B cell (primary cell): Measurements from ENCODE around the gene WNT16. TPM values are rescaled to one million over a fixed set of nuclear protein-coding genes. Genes with fewer than 3 reads are reported as not detected.

ENCODE experiments used
- ATAC-seq: fragments of 200-7000 bp; cut with Tn5 transposase; one replicate; pipeline ENCODE4 v1.10.0; 2021; ENCODE audit warnings: low read depth, mild to moderate bottlenecking, moderate number of reproducible peaks, moderate library complexity
- CTCF ChIA-PET: fragments of 350-600 bp; sonication (Branson Sonifier 250); formaldehyde crosslinking; loops from one replicate; lab custom pipeline; 2021; ENCODE audit warnings: antibody characterized with exemption, inconsistent platforms; lab: Charles Lee
- POLR2A ChIA-PET: fragments of 350-600 bp; sonication (Branson Sonifier 250); formaldehyde crosslinking; loops from one replicate; lab custom pipeline; 2021; ENCODE audit warnings: antibody characterized with exemption; lab: Charles Lee
- DNase-seq: peaks from one replicate; pipeline ENCODE4 v3.0.0; 2013
- H2AFZ ChIP-seq: 2 replicates; pipeline ENCODE4 v1.6.1; 2012; ENCODE audit warnings: mild to moderate bottlenecking, low read depth, low read length; ENCODE audit not compliant: insufficient read depth, poor library complexity, severe bottlenecking
- H3K27ac ChIP-seq, 2 donors: 1 replicate in 1 of 2; 2 replicates in 1 of 2; pipeline ENCODE4 v1.5.1; 2012 to 2013; ENCODE audit warnings: low read length in 2 of 2, mild to moderate bottlenecking in 2 of 2, moderate library complexity in 1 of 2
- H3K27me3 ChIP-seq, 4 experiments: fragments of 200-600 bp in 1 of 4; sonication (generic) in 1 of 4; replicated peaks in 1 of 4; 1 replicate in 2 of 4; 2 replicates in 2 of 4; pipeline versions ENCODE4 v1.6.1 to v1.7.0; 2013 to 2016; ENCODE audit warnings: low read length in 3 of 4, mild to moderate bottlenecking in 2 of 4, mixed read lengths in 1 of 4, moderate library complexity in 1 of 4; ENCODE audit not compliant: insufficient read depth in 4 of 4, control insufficient read depth in 3 of 4; ENCODE audit errors: control extremely low read depth in 1 of 4
- H3K36me3 ChIP-seq, 2 experiments: replicated peaks in 1 of 2; 1 replicate in 1 of 2; 2 replicates in 1 of 2; pipeline versions ENCODE4 v1.6.1 to v1.7.1; 2013; ENCODE audit warnings: low read length in 1 of 2; ENCODE audit not compliant: insufficient read depth in 2 of 2, control insufficient read depth in 1 of 2; ENCODE audit errors: control extremely low read depth in 1 of 2, extremely low read depth in 1 of 2
- H3K4me1 ChIP-seq, 2 donors: fragments of 200-600 bp in 1 of 2; sonication (generic) in 1 of 2; 1 replicate in 1 of 2; 2 replicates in 1 of 2; pipeline versions ENCODE4 v1.5.1 to v1.6.1; 2013 to 2017; ENCODE audit warnings: low read length in 2 of 2; ENCODE audit not compliant: control insufficient read depth in 2 of 2, insufficient read depth in 2 of 2
- H3K4me2 ChIP-seq: replicated peaks from 2 replicates; pipeline ENCODE3; 2012; ENCODE audit warnings: mild to moderate bottlenecking, low read depth, low read length; ENCODE audit not compliant: poor library complexity, severe bottlenecking
- H3K4me3 ChIP-seq, 5 experiments: fragments of 200-600 bp in 1 of 5; sonication (generic) in 1 of 5; 1 replicate in 3 of 5; 2 replicates in 2 of 5; pipeline versions ENCODE4 v1.5.1 to v1.7.0; 2011 to 2016; ENCODE audit warnings: low read length in 4 of 5, mild to moderate bottlenecking in 4 of 5, low read depth in 2 of 5, control low read depth in 1 of 5, moderate library complexity in 1 of 5; ENCODE audit not compliant: insufficient read depth in 1 of 5; ENCODE audit errors: control extremely low read depth in 1 of 5, extremely low read depth in 1 of 5
- H3K79me2 ChIP-seq: fragments of 200-600 bp; sonication (generic); one replicate; pipeline ENCODE4 v1.6.0; 2016; ENCODE audit warnings: low read length; ENCODE audit not compliant: control insufficient read depth, insufficient read depth
- H3K9ac ChIP-seq: fragments of 200-600 bp; sonication (generic); 2 replicates; pipeline ENCODE4 v1.6.1; 2017; ENCODE audit warnings: mild to moderate bottlenecking, low read length, moderate library complexity
- H3K9me3 ChIP-seq, 3 donors: one replicate each; pipeline versions ENCODE4 v1.6.1 to v1.7.1; 2013; ENCODE audit warnings: low read length in 2 of 3; ENCODE audit not compliant: control insufficient read depth in 2 of 3, insufficient read depth in 1 of 3; ENCODE audit errors: control extremely low read depth in 1 of 3
- H4K20me1 ChIP-seq: 2 replicates; pipeline ENCODE4 v1.6.0; 2012; ENCODE audit warnings: mild to moderate bottlenecking, low read length; ENCODE audit not compliant: insufficient read depth, control insufficient read depth, poor library complexity, severe bottlenecking
- H3K27ac Mint-ChIP-seq: one replicate; pipeline ENCODE4 v1.8.0; 2021; ENCODE audit warnings: mixed read lengths
- H3K27me3 Mint-ChIP-seq: one replicate; pipeline ENCODE4 v1.8.0; 2021; ENCODE audit warnings: mixed read lengths
- H3K4me1 Mint-ChIP-seq: one replicate; pipeline ENCODE4 v1.8.0; 2021; ENCODE audit warnings: mixed read lengths
- H3K4me3 Mint-ChIP-seq: one replicate; pipeline ENCODE4 v1.8.0; 2021; ENCODE audit warnings: mixed read lengths
- H3K9me3 Mint-ChIP-seq: one replicate; pipeline ENCODE4 v1.8.0; 2022; ENCODE audit warnings: mixed read lengths; ENCODE audit not compliant: insufficient read depth
- CTCF ChIP-seq: fragments of 200-600 bp; IDR thresholded peaks from one replicate; pipeline ENCODE4 v1.8.0; 2022; ENCODE audit warnings: antibody characterized with exemption, mild to moderate bottlenecking
- EZH2 ChIP-seq: IDR thresholded peaks from 2 replicates; pipeline ENCODE4 v1.6.1; 2012; ENCODE audit warnings: borderline replicate concordance, low read depth, mild to moderate bottlenecking, moderate library complexity, low read length; ENCODE audit not compliant: insufficient read depth, poor library complexity, severe bottlenecking
- WGBS: methylation state at CpG from one replicate; pipeline ENCODE4 v1.1.5; 2013; ENCODE audit warnings: missing lambda C conversion rate; ENCODE audit not compliant: insufficient coverage; 5-methylcytosine and 5-hydroxymethylcytosine counted together
- intact Hi-C: fragments of 100-400 bp; cut with micrococcal nuclease; formaldehyde crosslinking; loops from one replicate; pipeline ENCODE4 v1.10.0; 2022
- polyA plus RNA-seq: library from polyadenylated mRNA; depleted of rRNA; stranded (reverse); fragments of >200 nt; gene quantifications from 2 replicates; pipeline ENCODE4 v1.2.3, GENCODE V29; 2012
- total RNA-seq, 2 donors: library from RNA; stranded (reverse); fragments of 120-200 nt in 1 of 2; gene quantifications; 1 replicate in 1 of 2; 2 replicates in 1 of 2; pipeline versions ENCODE4 v1.2.3 to v1.2.4, GENCODE V29; 2013 to 2022

Gene WNT16
- total and polyA plus RNA-seq, 2 donors (not counting 1 experiment from before 2014, with no cell fraction given), result 4.2 to 6.9 TPM

DNA sequence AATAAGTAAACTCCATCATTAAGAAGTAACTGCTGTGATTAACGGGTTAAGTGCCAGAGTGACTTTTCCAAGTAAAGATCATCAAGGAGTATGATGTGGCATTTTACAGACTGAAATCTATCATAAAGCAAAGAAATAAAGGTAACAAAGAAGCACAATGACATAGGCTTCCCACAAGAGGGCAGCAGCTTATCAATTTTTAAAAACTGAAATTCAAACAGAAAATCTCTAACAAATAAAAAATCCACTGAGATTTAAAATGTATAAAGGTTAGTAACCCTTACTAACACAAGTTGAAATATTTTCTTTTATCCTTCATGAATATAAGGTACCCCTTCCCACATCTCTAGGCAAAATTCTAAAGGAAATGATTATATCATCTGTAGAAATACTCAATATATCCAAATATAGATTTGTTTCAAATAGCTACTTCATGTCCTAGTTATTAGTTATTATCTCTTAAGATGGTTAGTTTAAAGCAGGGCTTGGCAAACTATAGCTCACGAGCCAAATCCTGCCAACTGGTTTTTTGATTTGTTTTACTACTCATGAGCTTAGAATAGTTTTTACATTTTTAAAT, 38.1 kb downstream of the WNT16 start:
- no peak for ATAC-seq
- H3K27ac ChIP-seq, result peak overlapping the region in 1 of 2 donors; percentile 76
- CTCF ChIA-PET, result interaction anchor here (0.6 to 10.8 kb wide), 52 partner anchors 9 to 628 kb away, joined by 3 to 286 read pairs (median 5); partner anchors contain the start of gene FAM3C
- peaks cover 14 to 68% of the 10 kb centered on the region in 2 experiments for H3K36me3 ChIP-seq
- Mint-ChIP-seq H3K4me1 (peaks cover 55% of the 10 kb centered on the region), H3K4me3 (peak overlapping the region; percentile 6), H3K27ac (peak overlapping the region; percentile 44), H3K27me3 (no peaks in the 10 kb centered on the region), H3K9me3 (no peaks in the 10 kb centered on the region)
- peaks cover 10% of the 10 kb centered on the region for H4K20me1 ChIP-seq
- no peak overlapping the region for H2AFZ ChIP-seq
- H3K9me3 ChIP-seq, result no peaks in the 10 kb centered on the region
- H3K79me2 ChIP-seq, result peaks cover 67% of the 10 kb centered on the region
- DNase-seq, result peak; percentile 74
- no peak overlapping the region for H3K9ac ChIP-seq
- TF ChIP-seq CTCF (peak; percentile 92), EZH2 (no peak)
- intact Hi-C loops, result loop anchor here (1.0 to 10.0 kb wide), 4 partner anchors 29 to 242 kb away; partner anchors contain the start of gene FAM3C
- H3K4me1 ChIP-seq, result peaks cover 42 to 46% of the 10 kb centered on the region in 2 donors
- no peaks in the 10 kb centered on the region for H3K27me3 ChIP-seq
- WGBS, result no CpG with 5 or more reads among the region's 2 CpGs
- no peak overlapping the region for H3K4me3 ChIP-seq
- H3K4me2 ChIP-seq, result peak overlapping the region; percentile 33
- POLR2A ChIA-PET, result interaction anchor here (1.3 kb wide), 1 partner anchor 29 kb away, joined by 5 read pairs; the partner anchor contains the start of gene FAM3C

DNA sequence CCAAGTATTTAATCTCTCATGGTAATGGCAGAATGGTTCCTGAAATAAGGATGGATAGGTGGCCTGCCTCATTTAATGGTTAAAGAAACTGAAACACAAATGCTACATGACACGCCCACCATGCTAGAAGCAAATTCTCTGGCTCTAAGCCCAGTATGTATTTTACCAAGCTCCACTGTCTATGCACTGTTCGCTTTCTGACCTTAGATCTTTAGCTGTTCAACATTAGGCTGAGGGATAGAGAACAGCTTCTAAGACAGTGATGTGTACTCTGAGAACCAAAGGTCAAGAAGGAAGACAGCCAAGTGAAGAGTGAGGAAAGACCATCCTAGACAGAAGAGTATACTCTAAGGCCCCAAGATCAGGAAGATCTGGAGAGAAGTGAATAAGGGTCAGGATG, 40.7 kb downstream of the WNT16 start:
- Histone ChIP-seq H3K4me3 (peak overlapping the region in 4 of 5 experiments; percentile 5 to 17 (median 10)), H3K27me3 (no peaks in the 10 kb centered on the region), H3K9me3 (peaks cover 0 to 4% (median 2%) of the 10 kb centered on the region in 3 donors), H3K9ac (peak overlapping the region; percentile 5), H3K79me2 (peaks cover 84% of the 10 kb centered on the region), H4K20me1 (peaks cover 10% of the 10 kb centered on the region), H3K4me1 (peaks cover 61 to 64% of the 10 kb centered on the region in 2 donors), H3K36me3 (peaks cover 9 to 44% of the 10 kb centered on the region in 2 experiments), H2AFZ (no peak overlapping the region), H3K27ac (peak overlapping the region; percentile 65 to 76), H3K4me2 (peak overlapping the region; percentile 46)
- intact Hi-C loops, result loop anchor here (10.0 kb wide), 1 partner anchor 245 kb away; no protein-coding TSS in a partner anchor
- no peaks in the 10 kb centered on the region for H3K9me3 Mint-ChIP-seq
- H3K27me3 Mint-ChIP-seq, result no peaks in the 10 kb centered on the region
- H3K4me1 Mint-ChIP-seq, result peaks cover 70% of the 10 kb centered on the region
- TF ChIP-seq EZH2 (no peak), CTCF (no peak)
- ChIA-PET CTCF (interaction anchor here (0.7 to 10.8 kb wide), 8 partner anchors 9 to 625 kb away, joined by 3 to 286 read pairs (median 12); partner anchors contain the start of gene FAM3C), POLR2A (interaction anchor here (0.7 to 1.3 kb wide), 3 partner anchors 14 to 141 kb away, joined by 4 to 9 read pairs (median 5); partner anchors contain the start of gene FAM3C)
- H3K27ac Mint-ChIP-seq, result peak overlapping the region; percentile 86
- ATAC-seq, result peak; percentile 44
- peak; percentile 49 for DNase-seq
- H3K4me3 Mint-ChIP-seq, result peak overlapping the region; percentile 68
- WGBS, result no CpG with 5 or more reads among the region's 2 CpGs
